ENCODE data around the gene AFF4.
"Not testable (repeated sequence)": the region's sequence is repeated elsewhere in the genome, so short reads cannot be mapped to it uniquely, and the experiment has no call there.

The AFF4 gene

GRCh38 chr5:132865668-132866341 is 97.6 kb downstream of the AFF4 start:
- peaks cover 27% of the 10 kb centered on the region for H3K27me3 ChIP-seq
- H3K4me3 ChIP-seq (ENCODE audit: low read depth in 1 of 2, low read length in 1 of 2), result peak overlapping the region; percentile 77 to 94
- peaks cover 6% of the 10 kb centered on the region for H3K36me3 ChIP-seq
- H3K9me3 ChIP-seq, result no peaks in the 10 kb centered on the region
- TF ChIP-seq, protein P1, sequence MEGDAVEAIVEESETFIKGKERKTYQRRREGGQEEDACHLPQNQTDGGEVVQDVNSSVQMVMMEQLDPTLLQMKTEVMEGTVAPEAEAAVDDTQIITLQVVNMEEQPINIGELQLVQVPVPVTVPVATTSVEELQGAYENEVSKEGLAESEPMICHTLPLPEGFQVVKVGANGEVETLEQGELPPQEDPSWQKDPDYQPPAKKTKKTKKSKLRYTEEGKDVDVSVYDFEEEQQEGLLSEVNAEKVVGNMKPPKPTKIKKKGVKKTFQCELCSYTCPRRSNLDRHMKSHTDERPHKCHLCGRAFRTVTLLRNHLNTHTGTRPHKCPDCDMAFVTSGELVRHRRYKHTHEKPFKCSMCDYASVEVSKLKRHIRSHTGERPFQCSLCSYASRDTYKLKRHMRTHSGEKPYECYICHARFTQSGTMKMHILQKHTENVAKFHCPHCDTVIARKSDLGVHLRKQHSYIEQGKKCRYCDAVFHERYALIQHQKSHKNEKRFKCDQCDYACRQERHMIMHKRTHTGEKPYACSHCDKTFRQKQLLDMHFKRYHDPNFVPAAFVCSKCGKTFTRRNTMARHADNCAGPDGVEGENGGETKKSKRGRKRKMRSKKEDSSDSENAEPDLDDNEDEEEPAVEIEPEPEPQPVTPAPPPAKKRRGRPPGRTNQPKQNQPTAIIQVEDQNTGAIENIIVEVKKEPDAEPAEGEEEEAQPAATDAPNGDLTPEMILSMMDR (IDR thresholded peaks at IDR 0.05), result no peak
- peak overlapping the region; percentile 82 for H3K27ac ChIP-seq
- peaks cover 13 to 14% of the 10 kb centered on the region in 2 experiments for H3K4me1 ChIP-seq (ENCODE audit: control insufficient read depth in 1 of 2, insufficient read depth in 1 of 2, low read depth in 1 of 2, low read length in 1 of 2)

- peaks cover 3 to 4% of the 10 kb centered on the region in 2 experiments for H3K4me1 ChIP-seq (ENCODE audit: control insufficient read depth in 1 of 2, insufficient read depth in 1 of 2, low read depth in 1 of 2, low read length in 1 of 2)
- no peak overlapping the region for H3K4me3 ChIP-seq (ENCODE audit: low read depth in 1 of 2, low read length in 1 of 2)
- TF ChIP-seq, protein P1 (IDR thresholded peaks at IDR 0.05), result no peak
These were observed 102.7 kb downstream of the AFF4 start for GRCh38 chr5:132860742-132861141.

DNA sequence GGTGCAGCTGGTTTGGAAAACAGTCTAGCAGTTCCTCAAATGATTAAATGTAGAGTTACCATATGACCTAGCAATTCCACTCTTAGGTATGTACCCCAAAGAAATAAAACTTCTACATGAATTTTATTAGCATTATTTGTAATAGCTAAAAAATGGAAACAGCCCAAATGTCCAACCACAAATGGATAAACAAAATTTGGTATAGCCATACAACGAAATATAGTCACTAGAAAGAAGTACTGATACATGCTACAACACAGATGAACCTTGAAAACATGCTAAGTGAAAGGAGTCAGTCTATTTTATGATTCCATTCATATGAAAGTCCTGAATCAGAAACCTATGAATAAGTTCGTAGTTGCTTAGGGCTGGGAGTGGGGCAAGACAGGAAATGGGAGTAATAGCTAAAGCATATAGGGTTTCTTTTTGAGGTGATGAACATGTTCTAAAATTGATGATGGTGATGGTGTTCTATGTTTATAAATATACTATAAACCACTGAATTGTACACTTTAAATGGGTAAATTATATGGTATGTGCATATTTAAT is 103.5 kb downstream of the AFF4 start:
- TF ChIP-seq, protein P1 (IDR thresholded peaks at IDR 0.05), result no peak
- Histone ChIP-seq H3K4me1 (ENCODE audit: control insufficient read depth in 1 of 2, insufficient read depth in 1 of 2, low read depth in 1 of 2, low read length in 1 of 2) (no peaks in the 10 kb centered on the region), H3K9me3 (no peaks in the 10 kb centered on the region), H3K27me3 (peaks cover 49% of the 10 kb centered on the region), H3K4me3 (ENCODE audit: low read depth in 1 of 2, low read length in 1 of 2) (no peak overlapping the region), H3K27ac (no peak overlapping the region), H3K36me3 (no peaks in the 10 kb centered on the region)

More at GRCh38 chr5:132860742-132861141, 102.7 kb downstream of the AFF4 start:
- no peak overlapping the region for H3K27ac ChIP-seq
- peaks cover 49% of the 10 kb centered on the region for H3K27me3 ChIP-seq
- H3K36me3 ChIP-seq, result no peaks in the 10 kb centered on the region
- no peaks in the 10 kb centered on the region for H3K9me3 ChIP-seq

- Histone ChIP-seq H3K27ac (no peak overlapping the region), H3K4me3 (ENCODE audit: low read depth in 1 of 2, low read length in 1 of 2) (no peak overlapping the region), H3K36me3 (no peaks in the 10 kb centered on the region), H3K4me1 (ENCODE audit: control insufficient read depth in 1 of 2, insufficient read depth in 1 of 2, low read depth in 1 of 2, low read length in 1 of 2) (no peaks in the 10 kb centered on the region), H3K27me3 (peaks cover 24% of the 10 kb centered on the region), H3K9me3 (no peaks in the 10 kb centered on the region)
- TF ChIP-seq, protein P1 (IDR thresholded peaks at IDR 0.05), result no peak
These were observed 107.4 kb downstream of the AFF4 start for GRCh38 chr5:132856011-132856410.

DNA sequence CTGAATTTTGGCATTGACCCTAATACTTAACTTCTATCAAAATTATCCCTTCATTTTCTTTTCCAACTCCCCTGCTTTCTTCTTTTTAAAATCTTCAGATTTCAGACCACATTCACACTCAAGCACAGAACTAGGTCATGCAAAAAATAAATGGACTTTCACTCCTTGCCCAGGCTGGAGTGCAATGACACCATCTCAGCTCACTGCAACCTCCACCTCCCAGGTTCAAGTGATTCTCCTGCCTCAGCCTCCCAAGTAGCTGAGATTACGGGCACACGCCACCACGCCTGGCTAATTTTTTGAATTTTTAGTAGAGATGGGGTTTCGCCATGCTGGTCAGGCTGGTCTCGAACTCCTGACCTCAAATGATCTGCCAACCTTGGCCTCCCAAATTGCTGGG is 108.4 kb downstream of the AFF4 start:
- H3K27me3 ChIP-seq, result peaks cover 14% of the 10 kb centered on the region
- not testable (repeated sequence) for H3K9me3 ChIP-seq; H3K36me3 ChIP-seq; H3K4me1 ChIP-seq (ENCODE audit: control insufficient read depth in 1 of 2, insufficient read depth in 1 of 2, low read depth in 1 of 2, low read length in 1 of 2); H3K4me3 ChIP-seq (ENCODE audit: low read depth in 1 of 2, low read length in 1 of 2); H3K27ac ChIP-seq

DNA sequence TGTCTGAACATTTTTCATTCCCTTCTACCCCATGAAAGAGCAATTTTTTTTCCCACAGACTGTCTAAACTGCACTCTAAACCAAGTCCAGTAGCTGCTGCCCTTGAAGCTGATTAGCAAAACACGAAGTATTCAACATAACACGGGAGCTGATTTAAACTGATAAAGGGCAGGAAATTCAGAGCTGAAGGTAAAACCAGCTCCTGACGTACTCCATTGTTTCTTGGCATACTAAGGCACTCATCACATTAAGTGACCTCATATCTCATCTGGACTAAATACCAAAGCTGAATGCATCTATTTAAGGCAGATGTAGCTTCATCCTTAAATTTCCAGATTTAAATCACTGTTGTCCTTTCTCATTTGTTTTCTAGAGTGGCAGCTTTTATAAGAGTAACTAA is 109.1 kb downstream of the AFF4 start:
- no peaks in the 10 kb centered on the region for H3K4me1 ChIP-seq (ENCODE audit: control insufficient read depth in 1 of 2, insufficient read depth in 1 of 2, low read depth in 1 of 2, low read length in 1 of 2)
- no peak overlapping the region for H3K27ac ChIP-seq
- TF ChIP-seq, protein P1 (IDR thresholded peaks at IDR 0.05), result no peak

More for the DNA sequence above, 109.1 kb downstream of the AFF4 start:
- Histone ChIP-seq H3K4me3 (ENCODE audit: low read depth in 1 of 2, low read length in 1 of 2) (no peak overlapping the region), H3K36me3 (no peaks in the 10 kb centered on the region), H3K9me3 (no peaks in the 10 kb centered on the region), H3K27me3 (peaks cover 7% of the 10 kb centered on the region)

Data from neutrophil (primary cell).